H1 (cell line): ENCODE data around the gene CACNB4. TPM values are rescaled to one million over a fixed set of nuclear protein-coding genes. Genes with fewer than 3 reads are reported as not detected.

Experiments
- CTCF ChIA-PET: fragments of 300-600 bp; sonication (Branson Sonifier 250); formaldehyde crosslinking; loops from one replicate; lab custom pipeline; 2021; ENCODE audit not compliant: partially characterized antibody; lab: Charles Lee
- POLR2A ChIA-PET: fragments of 300-600 bp; sonication (Branson Sonifier 250); formaldehyde crosslinking; loops from one replicate; lab custom pipeline; 2021; ENCODE audit warnings: inconsistent platforms; ENCODE audit not compliant: partially characterized antibody; lab: Charles Lee
- DNase-seq, 2 experiments: peaks; one replicate each; pipeline versions ENCODE4 v3.0.0 to v3.0.0-alpha.2; 2010 to 2022; ENCODE audit warnings: low spot score in 2 of 2, low read depth in 1 of 2, mixed read lengths in 1 of 2
- FAIRE-seq: peaks from 2 replicates; lab custom pipeline; 2011; peaks lifted over from hg19 to GRCh38; lab: Jason Lieb, UNC
- H2AFZ ChIP-seq: 2 replicates; pipeline ENCODE4 v1.8.1; 2012; ENCODE audit warnings: low read length, inconsistent platforms
- H2AK5ac ChIP-seq: 2 replicates; pipeline ENCODE4 v1.6.1; 2013; ENCODE audit warnings: low read depth, low read length
- H2BK120ac ChIP-seq: replicated peaks from 2 replicates; pipeline ENCODE3; 2013; ENCODE audit warnings: low read depth, low read length, inconsistent platforms
- H2BK12ac ChIP-seq: 2 replicates; pipeline ENCODE4 v1.6.1; 2013; ENCODE audit warnings: low read depth, low read length
- H2BK15ac ChIP-seq: 2 replicates; pipeline ENCODE4 v1.6.1; 2013; ENCODE audit warnings: low read length
- H2BK20ac ChIP-seq: 2 replicates; pipeline ENCODE4 v1.6.1; 2013; ENCODE audit warnings: low read length
- H2BK5ac ChIP-seq: 2 replicates; pipeline ENCODE4 v1.6.1; 2013; ENCODE audit warnings: low read depth, low read length
- H3K14ac ChIP-seq: 2 replicates; pipeline ENCODE4 v1.6.1; 2013; ENCODE audit warnings: inconsistent platforms; ENCODE audit not compliant: insufficient read length
- H3K18ac ChIP-seq: 2 replicates; pipeline ENCODE4 v1.6.1; 2013; ENCODE audit warnings: low read length; ENCODE audit errors: extremely low read depth
- H3K23ac ChIP-seq: 2 replicates; pipeline ENCODE4 v1.6.1; 2013; ENCODE audit warnings: inconsistent platforms; ENCODE audit not compliant: insufficient read length
- H3K23me2 ChIP-seq: 2 replicates; pipeline ENCODE4 v1.6.1; 2013; ENCODE audit warnings: low read depth, low read length
- H3K27ac ChIP-seq: 2 replicates; pipeline ENCODE4 v1.6.1; 2011; ENCODE audit warnings: low read depth, low read length, inconsistent platforms
- H3K27me3 ChIP-seq, 4 experiments: replicated peaks in 1 of 4; 1 replicate in 1 of 4; 2 replicates in 3 of 4; pipeline versions ENCODE4 v1.6.1 to v1.8.1; 2011 to 2013; ENCODE audit warnings: low read length in 3 of 4, mild to moderate bottlenecking in 3 of 4, inconsistent platforms in 2 of 4, mixed read lengths in 2 of 4, moderate library complexity in 1 of 4; ENCODE audit not compliant: control insufficient read depth in 3 of 4, insufficient read depth in 3 of 4; ENCODE audit errors: extremely low read depth in 1 of 4
- H3K36me3 ChIP-seq, 4 experiments: 2 replicates each; pipeline versions ENCODE4 v1.6.1 to v1.8.1; 2011 to 2013; ENCODE audit warnings: mild to moderate bottlenecking in 4 of 4, low read length in 3 of 4, moderate library complexity in 2 of 4, control low read depth in 1 of 4, inconsistent platforms in 1 of 4; ENCODE audit not compliant: insufficient read depth in 4 of 4, control insufficient read depth in 2 of 4
- H3K4ac ChIP-seq: replicated peaks from 2 replicates; pipeline ENCODE3; 2013; ENCODE audit warnings: low read length, low read depth, mixed read lengths, inconsistent platforms; ENCODE audit not compliant: insufficient read length
- H3K4me1 ChIP-seq, 4 experiments: replicated peaks in 1 of 4; 1 replicate in 1 of 4; 2 replicates in 3 of 4; pipeline versions ENCODE4 v1.6.1 to v1.8.1; 2011 to 2013; ENCODE audit warnings: low read length in 3 of 4, inconsistent platforms in 2 of 4, mixed read lengths in 1 of 4; ENCODE audit not compliant: insufficient read depth in 4 of 4, control insufficient read depth in 3 of 4
- H3K4me2 ChIP-seq, 2 experiments: 2 replicates each; pipeline versions ENCODE4 v1.6.1 to v1.8.1; 2011 to 2013; ENCODE audit warnings: low read depth in 2 of 2, low read length in 2 of 2, control low read depth in 1 of 2, inconsistent platforms in 1 of 2, mild to moderate bottlenecking in 1 of 2; ENCODE audit not compliant: insufficient read depth in 1 of 2
- H3K4me3 ChIP-seq, 4 experiments: fragments of 200-600, 300-600 bp in 1 of 4; sonication (generic), shearing (Covaris generic), sonication (Bioruptor Twin) in 1 of 4; 2 replicates each; pipeline versions ENCODE4 v1.5.1 to v1.8.1; 2011 to 2016; ENCODE audit warnings: low read length in 4 of 4, low read depth in 3 of 4, control low read depth in 2 of 4, inconsistent platforms in 2 of 4, mild to moderate bottlenecking in 2 of 4, mixed read lengths in 1 of 4, moderate library complexity in 1 of 4; ENCODE audit not compliant: insufficient read depth in 2 of 4; ENCODE audit errors: extremely low read depth in 1 of 4
- H3K56ac ChIP-seq: replicated peaks from 2 replicates; pipeline ENCODE3; 2013; ENCODE audit warnings: low read depth, mild to moderate bottlenecking, mixed read lengths, low read length, inconsistent platforms; ENCODE audit not compliant: insufficient read length
- H3K79me1 ChIP-seq: 2 replicates; pipeline ENCODE4 v1.6.1; 2013; ENCODE audit warnings: low read depth, low read length, control low read depth
- H3K79me2 ChIP-seq, 2 experiments: 2 replicates each; pipeline versions ENCODE4 v1.6.1 to v1.8.1; 2012 to 2013; ENCODE audit warnings: low read length in 2 of 2, mild to moderate bottlenecking in 2 of 2, inconsistent platforms in 1 of 2; ENCODE audit not compliant: insufficient read depth in 2 of 2, control insufficient read depth in 1 of 2
- H3K9ac ChIP-seq, 4 experiments: replicated peaks in 1 of 4; 1 replicate in 1 of 4; 2 replicates in 3 of 4; pipeline versions ENCODE4 v1.6.1 to v1.8.1; 2011 to 2013; ENCODE audit warnings: low read depth in 3 of 4, low read length in 3 of 4, control low read depth in 2 of 4, mild to moderate bottlenecking in 2 of 4, moderate library complexity in 2 of 4, inconsistent platforms in 1 of 4; ENCODE audit errors: extremely low read depth in 1 of 4
- H3K9me3 ChIP-seq, 2 experiments: 2 replicates each; pipeline versions ENCODE4 v1.6.1 to v1.8.1; 2012 to 2013; ENCODE audit warnings: mild to moderate bottlenecking in 2 of 2, moderate library complexity in 2 of 2, control low read depth in 1 of 2, inconsistent platforms in 1 of 2, low read depth in 1 of 2, low read length in 1 of 2, mixed read lengths in 1 of 2; ENCODE audit not compliant: insufficient read depth in 2 of 2
- H4K20me1 ChIP-seq, 2 experiments: replicated peaks in 1 of 2; 2 replicates each; pipeline versions ENCODE3 to v1.8.1; 2011 to 2013; ENCODE audit warnings: inconsistent platforms in 2 of 2, low read length in 2 of 2, mild to moderate bottlenecking in 1 of 2; ENCODE audit not compliant: insufficient read depth in 2 of 2, control insufficient read depth in 1 of 2
- H4K5ac ChIP-seq: 2 replicates; pipeline ENCODE4 v1.6.1; 2013; ENCODE audit warnings: low read length, low read depth, mixed read lengths, inconsistent platforms; ENCODE audit not compliant: insufficient read length
- H4K8ac ChIP-seq: 2 replicates; pipeline ENCODE4 v1.8.0; 2013; ENCODE audit warnings: mild to moderate bottlenecking, moderate library complexity, low read length, inconsistent platforms; ENCODE audit not compliant: insufficient read depth; ENCODE audit errors: extremely low read depth
- H4K91ac ChIP-seq: replicated peaks from 2 replicates; pipeline ENCODE3; 2013; ENCODE audit warnings: low read length, mixed read lengths, inconsistent platforms; ENCODE audit not compliant: insufficient read length
- CHD1 ChIP-seq: IDR thresholded peaks from 2 replicates; pipeline ENCODE4 v1.6.1; 2012; ENCODE audit warnings: low read depth, low read length, improper control_type of control experiment
- EZH2 ChIP-seq: fragments of 200-600 bp; sonication (generic); IDR thresholded peaks from 2 replicates; pipeline ENCODE4 v1.7.1; 2012; ENCODE audit warnings: low read depth, mild to moderate bottlenecking, moderate library complexity, low read length, inconsistent platforms; ENCODE audit not compliant: severe bottlenecking
- HDAC6 ChIP-seq: IDR thresholded peaks from one replicate; pipeline ENCODE4 v1.7.1; 2012; ENCODE audit warnings: low read depth, mild to moderate bottlenecking, inconsistent platforms, low read length, moderate library complexity
- JUND ChIP-seq: IDR thresholded peaks from 2 replicates; pipeline ENCODE4 v1.6.1; 2011; ENCODE audit warnings: mild to moderate bottlenecking, improper control_type of control experiment, low read length
- POLR2A ChIP-seq, 2 experiments: IDR thresholded peaks; 1 replicate in 1 of 2; 2 replicates in 1 of 2; pipeline ENCODE4 v1.6.1; 2011; ENCODE audit warnings: low read depth in 2 of 2, low read length in 2 of 2, mild to moderate bottlenecking in 2 of 2; ENCODE audit errors: control extremely low read depth in 1 of 2
- RFX5 ChIP-seq: IDR thresholded peaks from 2 replicates; pipeline ENCODE4 v1.6.1; 2011; ENCODE audit warnings: low read depth, low read length, improper control_type of control experiment, borderline replicate concordance
- SAP30 ChIP-seq: fragments of 300-600 bp; sonication (generic); IDR thresholded peaks from 2 replicates; pipeline ENCODE4 v1.7.1; 2012; ENCODE audit warnings: low read length, moderate library complexity, mild to moderate bottlenecking, inconsistent platforms; ENCODE audit not compliant: insufficient read depth, insufficient replicate concordance
- SP4 ChIP-seq: IDR thresholded peaks from 2 replicates; pipeline ENCODE4 v1.6.1; 2012; ENCODE audit warnings: low read length, inconsistent platforms
- TAF1 ChIP-seq: IDR thresholded peaks from 2 replicates; pipeline ENCODE4 v1.6.1; 2011; ENCODE audit warnings: mild to moderate bottlenecking, low read depth, low read length
- TBP ChIP-seq: IDR thresholded peaks from 2 replicates; pipeline ENCODE4 v1.6.1; 2011; ENCODE audit warnings: low read depth, low read length, improper control_type of control experiment
- YY1 ChIP-seq: IDR thresholded peaks from 2 replicates; pipeline ENCODE4 v1.6.1; 2011; ENCODE audit warnings: low read depth, mild to moderate bottlenecking, low read length
- WGBS, 2 experiments: shearing (Covaris generic) in 1 of 2; methylation state at CpG; one replicate each; pipeline versions ENCODE4 v1.1.6 to v1.1.7; 2013 to 2015; ENCODE audit warnings: low lambda C conversion rate in 2 of 2, mixed read lengths in 2 of 2, inconsistent platforms in 1 of 2, low coverage in 1 of 2, missing lambda C conversion rate in 1 of 2; ENCODE audit not compliant: insufficient replicate concordance in 2 of 2, insufficient coverage in 1 of 2, insufficient read length in 1 of 2; ENCODE audit errors: extremely low coverage in 1 of 2, missing lambda C conversion rate in 1 of 2; 5-methylcytosine and 5-hydroxymethylcytosine counted together
- polyA plus RNA-seq, 7 experiments: library from polyadenylated mRNA; depleted of rRNA in 3 of 7; stranded (reverse) in 5 of 7; unstranded in 2 of 7; fragments of >200 nt in 5 of 7; fragments of 200-250 nt in 2 of 7; gene quantifications; 1 replicate in 5 of 7; 2 replicates in 1 of 7; 4 replicates in 1 of 7; pipeline versions ENCODE4 v1.2.1 to v1.2.3, GENCODE V29; 2011 to 2013; ENCODE audit warnings: missing spikeins in 2 of 7, mixed read lengths in 2 of 7
- total RNA-seq: library from RNA; stranded (reverse); fragmentation: NEBNext Ultra II Directional; extraction: Animal tissue kit (Norgen Biotek cat#: 25700); gene quantifications from 2 replicates; pipeline ENCODE4 v1.2.1, GENCODE V29; 2021
- TF ChIP-seq, protein P1 (sequence below): IDR thresholded peaks from 2 replicates; pipeline ENCODE4 v1.6.1; 2012; ENCODE audit warnings: low read length, inconsistent platforms

Gene CACNB4
- total and polyA plus RNA-seq, 2 of the 8 experiments (the other 6 are each of a cell fraction or from before 2014, with no cell fraction given) = 2.0 to 4.0 TPM

- Histone ChIP-seq H4K8ac (no peak overlapping the region; the same call in 1 of the 2 replicates), H3K4me2 (no peak overlapping the region), H3K23ac (no peak overlapping the region), H3K9me3 (no peaks in the 10 kb centered on the region), H2BK120ac (no peak overlapping the region), H4K91ac (no peak overlapping the region), H4K20me1 (peaks cover 0 to 4% of the 10 kb centered on the region in 2 experiments), H3K14ac (no peak overlapping the region), H3K56ac (no peak overlapping the region), H3K4me3 (no peak overlapping the region), H3K27me3 (no peaks in the 10 kb centered on the region), H2BK12ac (no peak overlapping the region), H4K5ac (no peak overlapping the region), H3K79me2 (no peaks in the 10 kb centered on the region), H3K9ac (no peak overlapping the region), H2BK15ac (no peak overlapping the region), H3K18ac (no peak overlapping the region), H2BK20ac (no peak overlapping the region), H3K27ac (no peak overlapping the region), H2AFZ (no peak overlapping the region), H3K23me2 (peaks cover 10% of the 10 kb centered on the region; the same call in 1 of the 2 replicates), H3K79me1 (peaks cover 2% of the 10 kb centered on the region; the same call in 1 of the 2 replicates), H2AK5ac (0 out of 2 replicates have a peak overlapping the region, but pooled peaks have one; percentile 25), H3K4me1 (peaks cover 0 to 8% (median 0%) of the 10 kb centered on the region in 4 experiments; a peak in 2 of 7 replicates), H2BK5ac (no peak overlapping the region), H3K4ac (no peak overlapping the region), H3K36me3 (no peaks in the 10 kb centered on the region)
- WGBS, 2 experiments = 82% methylated on average over 4 of the region's 4 CpGs; no CpG with 5 or more reads in 1 of the 2 experiments
- ChIA-PET POLR2A (interaction anchor here (0.6 kb wide), 1 partner anchor 354 kb away, joined by 3 read pairs; no protein-coding TSS in a partner anchor), CTCF (interaction anchor here (0.5 to 3.2 kb wide), 4 partner anchors 26 to 61 kb away, joined by 3 to 11 read pairs (median 4); no protein-coding TSS in a partner anchor)
- FAIRE-seq = no peak
- DNase-seq = no peak
- TF ChIP-seq HDAC6 (no peak), TAF1 (no peak), SP4 (no peak), JUND (no peak), TBP (no peak), SAP30 (no peak), YY1 (no peak), RFX5 (no peak), CHD1 (no peak), EZH2 (no peak), POLR2A (IDR thresholded peaks at IDR 0.05; ENCODE audit: control extremely low read depth in 1 of 2, low read depth in 2 of 2, low read length in 2 of 2) (no peak)
- TF ChIP-seq, protein P1, sequence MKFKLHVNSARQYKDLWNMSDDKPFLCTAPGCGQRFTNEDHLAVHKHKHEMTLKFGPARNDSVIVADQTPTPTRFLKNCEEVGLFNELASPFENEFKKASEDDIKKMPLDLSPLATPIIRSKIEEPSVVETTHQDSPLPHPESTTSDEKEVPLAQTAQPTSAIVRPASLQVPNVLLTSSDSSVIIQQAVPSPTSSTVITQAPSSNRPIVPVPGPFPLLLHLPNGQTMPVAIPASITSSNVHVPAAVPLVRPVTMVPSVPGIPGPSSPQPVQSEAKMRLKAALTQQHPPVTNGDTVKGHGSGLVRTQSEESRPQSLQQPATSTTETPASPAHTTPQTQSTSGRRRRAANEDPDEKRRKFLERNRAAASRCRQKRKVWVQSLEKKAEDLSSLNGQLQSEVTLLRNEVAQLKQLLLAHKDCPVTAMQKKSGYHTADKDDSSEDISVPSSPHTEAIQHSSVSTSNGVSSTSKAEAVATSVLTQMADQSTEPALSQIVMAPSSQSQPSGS = no peak
Observed at GRCh38 chr2:152075461-152076050, 23.3 kb downstream of the CACNB4 start.
